ENCODE measurements around the gene RALGAPA1.

DNA sequence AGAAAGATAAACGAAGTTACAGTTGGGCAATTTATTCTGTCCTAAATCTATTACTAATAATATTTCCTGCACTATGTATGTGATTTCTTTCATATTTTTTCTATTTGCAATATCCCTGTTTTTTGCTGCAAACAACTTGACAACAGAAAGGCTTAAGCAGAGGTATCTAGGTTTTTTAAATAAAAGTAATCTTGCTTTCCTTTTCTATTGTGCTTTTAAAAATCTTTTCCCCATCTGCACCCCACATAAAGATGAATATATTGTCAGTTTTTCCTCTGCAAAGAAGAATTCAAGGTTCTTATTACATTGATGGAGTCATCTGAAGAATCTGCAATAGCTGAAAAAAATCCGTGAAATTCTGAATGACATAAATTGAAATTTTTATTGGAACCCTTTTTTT is 502 bp upstream of the RALGAPA1 start:
- TF ChIP-seq, protein P1, sequence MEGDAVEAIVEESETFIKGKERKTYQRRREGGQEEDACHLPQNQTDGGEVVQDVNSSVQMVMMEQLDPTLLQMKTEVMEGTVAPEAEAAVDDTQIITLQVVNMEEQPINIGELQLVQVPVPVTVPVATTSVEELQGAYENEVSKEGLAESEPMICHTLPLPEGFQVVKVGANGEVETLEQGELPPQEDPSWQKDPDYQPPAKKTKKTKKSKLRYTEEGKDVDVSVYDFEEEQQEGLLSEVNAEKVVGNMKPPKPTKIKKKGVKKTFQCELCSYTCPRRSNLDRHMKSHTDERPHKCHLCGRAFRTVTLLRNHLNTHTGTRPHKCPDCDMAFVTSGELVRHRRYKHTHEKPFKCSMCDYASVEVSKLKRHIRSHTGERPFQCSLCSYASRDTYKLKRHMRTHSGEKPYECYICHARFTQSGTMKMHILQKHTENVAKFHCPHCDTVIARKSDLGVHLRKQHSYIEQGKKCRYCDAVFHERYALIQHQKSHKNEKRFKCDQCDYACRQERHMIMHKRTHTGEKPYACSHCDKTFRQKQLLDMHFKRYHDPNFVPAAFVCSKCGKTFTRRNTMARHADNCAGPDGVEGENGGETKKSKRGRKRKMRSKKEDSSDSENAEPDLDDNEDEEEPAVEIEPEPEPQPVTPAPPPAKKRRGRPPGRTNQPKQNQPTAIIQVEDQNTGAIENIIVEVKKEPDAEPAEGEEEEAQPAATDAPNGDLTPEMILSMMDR (IDR thresholded peaks at IDR 0.05; ENCODE audit: poor library complexity) = no peak
- no peak for TF ChIP-seq EZH2 (IDR thresholded peaks at IDR 0.05; ENCODE audit: borderline replicate concordance)

Data from hepatocyte (in vitro differentiated cells).